HG03159 (cell line): Measurements from ENCODE around the gene DNM1.

ENCODE experiments used
- ATAC-seq: cut with Tn5 transposase; IDR thresholded peaks from one replicate; pipeline ENCODE4 v1.9.1; 2021; ENCODE audit warnings: mild to moderate bottlenecking, moderate library complexity; ENCODE audit not compliant: unreplicated experiment

The DNM1 gene

GRCh38 chr9:128304136-128304970 lies 101.2 kb downstream of the DNM1 start:
- ATAC-seq: no peak
